PC-9 (cell line): ENCODE data around the gene DGKA. TPM values are rescaled to one million over a fixed set of nuclear protein-coding genes. Genes with fewer than 3 reads are reported as not detected.
A peak's percentile ranks its signal among the peaks of the same experiment; 100 is the strongest.
"Not testable (repeated sequence)": the region's sequence is repeated elsewhere in the genome, so short reads cannot be mapped to it uniquely, and the experiment has no call there.

Experiments
- BruUV-seq: library from RNA; stranded (reverse); fragments of 400-500 nt; replicated peaks from 2 replicates; lab custom pipeline; 2021; lab: Mats Ljungman, UMichigan
- CTCF ChIA-PET: fragments of 300-600 bp; sonication (Branson Sonifier 250); formaldehyde crosslinking; loops from one replicate; lab custom pipeline; 2022; ENCODE audit warnings: antibody characterized with exemption; lab: Charles Lee
- POLR2A ChIA-PET: fragments of 300-600 bp; sonication (Branson Sonifier 250); formaldehyde crosslinking; loops from one replicate; lab custom pipeline; 2022; ENCODE audit warnings: antibody characterized with exemption; ENCODE audit not compliant: unreplicated experiment; lab: Charles Lee
- DNase-seq, 2 experiments: peaks; one replicate each; pipeline versions ENCODE4 v3.0.0 to v3.0.0-alpha.2; 2015 to 2022; ENCODE audit warnings: mixed read lengths in 1 of 2
- H2AFZ ChIP-seq: fragments of 200-600 bp; sonication (generic); 2 replicates; pipeline ENCODE4 v1.8.1; 2017; ENCODE audit warnings: antibody characterized with exemption
- H3F3A ChIP-seq: fragments of 200-600 bp; sonication (generic); 2 replicates; pipeline ENCODE4 v1.8.1; 2017; ENCODE audit warnings: antibody characterized with exemption, mild to moderate bottlenecking, low read depth; ENCODE audit not compliant: insufficient read depth
- H3K27ac ChIP-seq: fragments of 200-600 bp; sonication (generic); 2 replicates; pipeline ENCODE4 v1.6.1; 2016; ENCODE audit warnings: mixed run types
- H3K27me3 ChIP-seq: fragments of 200-600 bp; sonication (generic); 2 replicates; pipeline ENCODE4 v1.6.1; 2016; ENCODE audit warnings: low read depth, mixed run types; ENCODE audit not compliant: insufficient read depth
- H3K36me3 ChIP-seq: fragments of 200-600 bp; sonication (generic); 2 replicates; pipeline ENCODE4 v1.6.1; 2016; ENCODE audit warnings: low read depth, mixed run types
- H3K4me1 ChIP-seq: fragments of 200-600 bp; sonication (generic); replicated peaks from 2 replicates; pipeline ENCODE4 v1.6.1; 2016; ENCODE audit warnings: mixed run types; ENCODE audit not compliant: insufficient read depth
- H3K4me2 ChIP-seq: fragments of 200-600 bp; sonication (generic); 2 replicates; pipeline ENCODE4 v1.6.1; 2017; ENCODE audit warnings: mixed run types
- H3K4me3 ChIP-seq: fragments of 200-600 bp; sonication (generic); 2 replicates; pipeline ENCODE4 v1.6.1; 2016; ENCODE audit warnings: mixed run types
- H3K79me2 ChIP-seq: fragments of 200-600 bp; sonication (generic); 2 replicates; pipeline ENCODE4 v1.6.1; 2017; ENCODE audit warnings: low read depth, mixed run types
- H3K9me2 ChIP-seq: fragments of 200-600 bp; sonication (generic); 2 replicates; pipeline ENCODE4 v1.8.1; 2017; ENCODE audit warnings: mild to moderate bottlenecking; ENCODE audit not compliant: insufficient read depth
- H3K9me3 ChIP-seq: fragments of 200-600 bp; sonication (generic); 2 replicates; pipeline ENCODE4 v1.8.1; 2016; ENCODE audit warnings: low read depth; ENCODE audit not compliant: insufficient read depth
- H4K20me1 ChIP-seq: fragments of 200-600 bp; sonication (generic); 2 replicates; pipeline ENCODE4 v1.8.1; 2017; ENCODE audit not compliant: insufficient read depth
- CTCF ChIP-seq: fragments of 200-600 bp; sonication (generic); conservative IDR thresholded peaks from 2 replicates; pipeline ENCODE4 v1.6.1; 2017; ENCODE audit warnings: mixed run types, antibody characterized with exemption, mild to moderate bottlenecking, moderate library complexity
- EZH2 ChIP-seq: fragments of 200-600 bp; sonication (generic); IDR thresholded peaks from 2 replicates; pipeline ENCODE4 v1.8.0; 2017; ENCODE audit warnings: antibody characterized with exemption, low read depth
- intact Hi-C: fragments of 100-400 bp; cut with micrococcal nuclease; formaldehyde crosslinking; loops from one replicate; pipeline ENCODE4 v1.10.0; 2022; ENCODE audit not compliant: unreplicated experiment
- total RNA-seq: library from RNA; stranded (reverse); gene quantifications from 2 replicates; pipeline ENCODE4 v1.2.3, GENCODE V29; 2021

Gene DGKA
- total RNA-seq, 1 experiment from 2014 or later = 86.6 TPM

- H3K4me3 ChIP-seq = no peak overlapping the region
Observed at GRCh38 chr12:55922126-55922525, 8.8 kb upstream of the DGKA start.

DNA sequence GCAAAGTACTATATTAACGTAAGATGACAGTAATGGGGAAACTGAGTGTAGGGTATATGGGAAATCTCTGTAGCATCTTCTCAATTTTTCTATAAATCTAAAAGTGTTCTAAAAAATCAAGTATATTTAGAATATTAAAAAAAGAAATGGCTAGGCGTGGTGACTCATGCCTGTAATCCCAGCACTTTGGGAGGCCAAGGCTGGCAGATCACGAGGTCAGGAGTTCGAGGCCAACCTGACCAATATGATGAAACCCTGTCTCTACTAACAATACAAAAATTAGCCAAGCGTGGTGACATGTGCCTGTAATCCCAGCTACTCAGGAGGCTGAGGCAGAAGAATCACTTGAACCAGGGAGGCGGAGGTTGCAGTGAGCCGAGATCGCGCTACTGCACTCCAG, 7.3 kb upstream of the DGKA start:
- H3K4me2 ChIP-seq, CTCF ChIA-PET, intact Hi-C loops, BruUV-seq, H3K9me3 ChIP-seq, H2AFZ ChIP-seq, H3K27me3 ChIP-seq, DNase-seq, H3K4me3 ChIP-seq, H3K9me2 ChIP-seq, H3K27ac ChIP-seq: not testable (repeated sequence)
- Histone ChIP-seq H3F3A (peaks cover 61% of the 10 kb centered on the region), H4K20me1 (peaks cover 11% of the 10 kb centered on the region; the same call in 1 of the 2 replicates), H3K79me2 (peaks cover 85% of the 10 kb centered on the region), H3K36me3 (peaks cover 12% of the 10 kb centered on the region; the same call in 1 of the 2 replicates), H3K4me1 (peaks cover 24% of the 10 kb centered on the region)
- POLR2A ChIA-PET = interaction anchor here (0.6 kb wide), 1 partner anchor 1309 kb away, joined by 3 read pairs; no protein-coding TSS in a partner anchor

More at GRCh38 chr12:55922126-55922525, 8.8 kb upstream of the DGKA start:
- no TSS peak for BruUV-seq
- Histone ChIP-seq H3K4me1 (peaks cover 22% of the 10 kb centered on the region), H3K9me3 (no peaks in the 10 kb centered on the region), H3F3A (peaks cover 45% of the 10 kb centered on the region), H3K79me2 (peaks cover 92% of the 10 kb centered on the region), H3K27ac (no peak overlapping the region), H3K36me3 (peaks cover 12% of the 10 kb centered on the region; the same call in 1 of the 2 replicates), H3K27me3 (no peaks in the 10 kb centered on the region), H3K4me2 (no peak overlapping the region), H4K20me1 (peaks cover 16% of the 10 kb centered on the region), H2AFZ (no peak overlapping the region), H3K9me2 (no peaks in the 10 kb centered on the region)
- intact Hi-C loops = no loop called here
- TF ChIP-seq CTCF (no peak), EZH2 (no peak)
- ChIA-PET POLR2A (interaction anchor here (0.6 kb wide), 1 partner anchor 11 kb away, joined by 12 read pairs; no protein-coding TSS in a partner anchor), CTCF (interaction anchor here (0.6 kb wide), 1 partner anchor 53 kb away, joined by 8 read pairs; no protein-coding TSS in a partner anchor)
- no peak for DNase-seq

DNA sequence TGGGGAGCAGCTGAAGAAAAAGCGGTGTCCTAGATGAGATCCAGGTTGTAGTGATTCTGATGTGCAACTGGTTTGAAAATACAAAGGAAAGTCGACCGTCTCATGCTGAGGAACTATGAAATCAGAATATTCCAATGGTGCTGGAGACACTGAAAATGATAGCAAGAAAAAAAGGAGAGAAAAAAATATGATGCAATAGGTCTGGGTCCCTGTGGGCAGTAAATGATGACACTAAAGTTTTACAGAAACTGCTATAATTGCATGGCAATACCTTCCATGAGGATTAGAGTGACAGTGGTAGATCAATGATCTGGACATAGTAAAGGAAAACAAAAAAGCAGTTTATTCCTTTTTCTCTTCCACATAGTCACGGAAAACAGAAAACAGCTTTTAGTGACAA, 5.6 kb upstream of the DGKA start:
- Histone ChIP-seq H3K36me3 (peaks cover 12% of the 10 kb centered on the region; the same call in 1 of the 2 replicates), H3K79me2 (peaks cover 74% of the 10 kb centered on the region), H3K9me3 (no peaks in the 10 kb centered on the region), H3K4me2 (peak overlapping the region; percentile 98), H3K27me3 (no peaks in the 10 kb centered on the region), H3K27ac (0 out of 2 replicates have a peak overlapping the region, but pooled peaks have one; percentile 83), H3F3A (peaks cover 68% of the 10 kb centered on the region), H3K9me2 (no peaks in the 10 kb centered on the region), H3K4me3 (peak overlapping the region; percentile 100), H2AFZ (no peak overlapping the region), H4K20me1 (peaks cover 9% of the 10 kb centered on the region; the same call in 1 of the 2 replicates), H3K4me1 (peaks cover 28% of the 10 kb centered on the region)
- TF ChIP-seq EZH2 = no peak
- no peak for TF ChIP-seq CTCF
- no TSS peak for BruUV-seq
- ChIA-PET CTCF (interaction anchor here (0.6 kb wide), 1 partner anchor 705 kb away, joined by 4 read pairs; the partner anchor contains the start of gene BAZ2A), POLR2A (interaction anchor here (1.1 kb wide), 1 partner anchor 78 kb away, joined by 5 read pairs; no protein-coding TSS in a partner anchor)
- intact Hi-C loops = loop anchor here (5.0 kb wide), 1 partner anchor 108 kb away; the partner anchor contains the start of genes ORMDL2 and SARNP
- DNase-seq = no peak
